Fibroblast of skin of back (primary cell): Measurements from ENCODE around the gene MED13L.
"Not testable (repeated sequence)": the region's sequence is repeated elsewhere in the genome, so short reads cannot be mapped to it uniquely, and the experiment has no call there.

ENCODE experiments used
- DNase-seq: peaks from one replicate; pipeline ENCODE4 v3.0.0-alpha.2; 2013

MED13L gene

GRCh38 chr12:116245189-116245588 is 32.3 kb downstream of the MED13L start:
- DNase-seq, result peak; percentile 48

- DNase-seq, result no peak
These were observed 32.9 kb downstream of the MED13L start for GRCh38 chr12:116244474-116245090.

- DNase-seq, result no peak
These were observed 33.5 kb downstream of the MED13L start for GRCh38 chr12:116244001-116244400.

- no peak for DNase-seq
These were observed 34.8 kb downstream of the MED13L start for GRCh38 chr12:116242740-116243139.

- DNase-seq, result no peak
These were observed 36.2 kb downstream of the MED13L start for GRCh38 chr12:116241157-116241759.

GRCh38 chr12:116238570-116239119 is 38.8 kb downstream of the MED13L start:
- DNase-seq, result not testable (repeated sequence)

- no peak for DNase-seq
These were observed 39.3 kb downstream of the MED13L start for GRCh38 chr12:116238149-116238548.

- DNase-seq, result no peak
These were observed 40.5 kb downstream of the MED13L start for GRCh38 chr12:116236976-116237375.

GRCh38 chr12:116236148-116236731 is 41.3 kb downstream of the MED13L start:
- DNase-seq, result peak; percentile 25

GRCh38 chr12:116234148-116234547 is 43.3 kb downstream of the MED13L start:
- DNase-seq, result not testable (repeated sequence)

GRCh38 chr12:116233669-116234068 is 43.8 kb downstream of the MED13L start:
- peak; percentile 72 for DNase-seq

GRCh38 chr12:116227811-116228210 is 49.7 kb downstream of the MED13L start:
- no peak for DNase-seq

GRCh38 chr12:116226026-116226425 is 51.5 kb downstream of the MED13L start:
- no peak for DNase-seq

- peak; percentile 84 for DNase-seq
These were observed 55.1 kb downstream of the MED13L start for GRCh38 chr12:116222358-116222757.

- DNase-seq, result no peak
These were observed 56.7 kb downstream of the MED13L start for GRCh38 chr12:116220756-116221155.

- DNase-seq, result no peak
These were observed 60.3 kb downstream of the MED13L start for GRCh38 chr12:116217045-116217735.

- DNase-seq, result no peak
These were observed 61.3 kb downstream of the MED13L start for GRCh38 chr12:116216022-116216756.

- DNase-seq, result no peak
These were observed 62.5 kb downstream of the MED13L start for GRCh38 chr12:116215023-116215422.

- no peak for DNase-seq
These were observed 63.5 kb downstream of the MED13L start for GRCh38 chr12:116213885-116214527.

- no peak for DNase-seq
These were observed 64.5 kb downstream of the MED13L start for GRCh38 chr12:116213014-116213413.

GRCh38 chr12:116210762-116211161 is 66.7 kb downstream of the MED13L start:
- no peak for DNase-seq

- DNase-seq, result peak; percentile 67
These were observed 67.4 kb downstream of the MED13L start for GRCh38 chr12:116210131-116210530.
